SKM-1 treated with dmso at 0.1 percent for 144 hours (cell line): ENCODE results near the gene CASQ2.
"Not testable (repeated sequence)": the region's sequence is repeated elsewhere in the genome, so short reads cannot be mapped to it uniquely, and the experiment has no call there.

ENCODE experiments used
- DNase-seq: peaks from one replicate; lab custom pipeline; 2025; ENCODE audit not compliant: unreplicated experiment; lab: John Stamatoyannopoulos, UW

CASQ2 gene

GRCh38 chr1:115781343-115781742 lies 12.8 kb upstream of the CASQ2 start:
- DNase-seq: no peak

GRCh38 chr1:115780655-115781054 lies 12.1 kb upstream of the CASQ2 start:
- not testable (repeated sequence) for DNase-seq

GRCh38 chr1:115779075-115779474 lies 10.6 kb upstream of the CASQ2 start:
- DNase-seq: not testable (repeated sequence)

GRCh38 chr1:115771847-115772457 lies 3.4 kb upstream of the CASQ2 start:
- DNase-seq: peak; percentile 80

- no peak for DNase-seq
Measured at GRCh38 chr1:115771094-115771846, 2.8 kb upstream of the CASQ2 start.

GRCh38 chr1:115767403-115767802 lies 1.1 kb downstream of the CASQ2 start:
- no peak for DNase-seq

GRCh38 chr1:115765091-115765490 lies 3.4 kb downstream of the CASQ2 start:
- no peak for DNase-seq

- peak; percentile 11 for DNase-seq
Measured at GRCh38 chr1:115764541-115764940, 4.0 kb downstream of the CASQ2 start.

GRCh38 chr1:115762779-115763178 lies 5.7 kb downstream of the CASQ2 start:
- no peak for DNase-seq

- no peak for DNase-seq
Measured at GRCh38 chr1:115761601-115762302, 6.8 kb downstream of the CASQ2 start.

GRCh38 chr1:115757856-115758255 lies 10.7 kb downstream of the CASQ2 start:
- DNase-seq: no peak

- no peak for DNase-seq
Measured at GRCh38 chr1:115757326-115757725, 11.2 kb downstream of the CASQ2 start.

GRCh38 chr1:115755456-115756370 lies 12.8 kb downstream of the CASQ2 start:
- no peak for DNase-seq

GRCh38 chr1:115753830-115754229 lies 14.7 kb downstream of the CASQ2 start:
- DNase-seq: no peak

- DNase-seq: no peak
Measured at GRCh38 chr1:115753361-115753760, 15.2 kb downstream of the CASQ2 start.

GRCh38 chr1:115748401-115749150 lies 19.9 kb downstream of the CASQ2 start:
- no peak for DNase-seq

GRCh38 chr1:115746021-115746690 lies 22.4 kb downstream of the CASQ2 start:
- DNase-seq: no peak

GRCh38 chr1:115744646-115745275 lies 23.8 kb downstream of the CASQ2 start:
- DNase-seq: no peak

GRCh38 chr1:115740811-115741210 lies 27.7 kb downstream of the CASQ2 start:
- DNase-seq: no peak
